ENCODE results near the gene CNNM4.

The CNNM4 gene

DNA sequence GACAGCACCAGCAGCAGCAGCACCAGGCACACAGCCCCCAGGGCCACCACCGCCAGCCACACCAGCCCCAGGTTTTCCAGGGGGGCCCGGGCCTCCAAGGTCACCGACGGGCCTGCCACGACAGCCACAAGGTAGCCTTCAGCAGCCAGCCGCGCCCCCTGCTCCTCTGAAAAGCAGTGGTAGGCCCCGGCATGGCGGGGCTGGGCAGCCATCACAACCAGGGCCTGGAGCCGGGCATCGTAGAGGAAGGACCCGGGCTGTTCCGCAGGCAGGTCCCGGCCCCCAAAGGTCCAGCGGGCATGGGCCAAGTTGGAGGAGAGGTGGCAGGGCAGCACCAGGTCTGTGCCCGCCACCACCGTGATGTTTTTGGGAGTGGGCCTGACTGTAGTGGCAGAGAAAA lies 100.4 kb downstream of the CNNM4 start:
- no peak for DNase-seq
